GF-D8 (cell line): Measurements from ENCODE around the gene TUBG2.

ENCODE experiments used
- DNase-seq: peaks from one replicate; lab custom pipeline; 2025; lab: John Stamatoyannopoulos, UW

The TUBG2 gene

GRCh38 chr17:42697108-42697811 is 38.2 kb downstream of the TUBG2 start:
- no peak for DNase-seq

- DNase-seq, result no peak
Measured at GRCh38 chr17:42698736-42699414, 39.8 kb downstream of the TUBG2 start.

DNA sequence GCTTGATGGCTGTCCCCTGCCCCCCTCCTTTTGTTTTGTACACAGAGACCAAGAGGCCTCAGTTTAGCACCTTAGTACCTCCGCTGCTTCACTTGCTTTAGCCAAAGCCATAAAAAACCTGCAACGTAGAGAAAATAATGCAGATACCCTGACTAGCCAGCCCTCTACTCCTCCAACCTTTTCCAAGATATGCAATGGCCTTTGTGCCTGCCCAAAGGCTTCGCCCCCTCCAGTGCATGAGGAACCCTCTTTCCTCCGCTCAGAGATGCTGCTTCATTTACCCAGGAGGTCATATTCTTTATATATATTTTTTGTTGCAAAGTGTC is 40.3 kb downstream of the TUBG2 start:
- no peak for DNase-seq

GRCh38 chr17:42700586-42701289 is 41.7 kb downstream of the TUBG2 start:
- DNase-seq, result no peak

GRCh38 chr17:42702446-42702845 is 43.4 kb downstream of the TUBG2 start:
- no peak for DNase-seq

- DNase-seq, result no peak
Measured at GRCh38 chr17:42704490-42704836, 45.4 kb downstream of the TUBG2 start.

- no peak for DNase-seq
Measured at GRCh38 chr17:42704837-42705494, 45.9 kb downstream of the TUBG2 start.

DNA sequence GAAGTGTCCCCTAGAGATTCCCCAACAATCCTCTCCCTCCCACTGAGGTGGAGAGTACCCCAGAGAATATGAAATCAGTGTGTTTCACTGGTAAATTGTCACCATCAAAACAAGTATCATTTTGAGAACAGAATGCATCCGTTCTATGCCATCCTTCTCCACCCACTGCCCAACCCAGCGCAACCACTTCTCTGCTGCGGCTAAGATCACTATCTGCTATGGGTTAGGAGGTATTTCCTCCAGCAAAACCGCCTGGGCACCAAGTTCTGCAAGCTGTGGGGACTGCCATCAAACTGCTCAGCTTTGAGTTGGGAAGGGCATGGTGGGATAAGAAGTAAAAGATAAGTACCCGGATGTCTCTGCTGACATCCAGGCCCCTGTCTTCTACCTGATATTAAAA is 47.6 kb downstream of the TUBG2 start:
- DNase-seq, result peak; percentile 82

DNA sequence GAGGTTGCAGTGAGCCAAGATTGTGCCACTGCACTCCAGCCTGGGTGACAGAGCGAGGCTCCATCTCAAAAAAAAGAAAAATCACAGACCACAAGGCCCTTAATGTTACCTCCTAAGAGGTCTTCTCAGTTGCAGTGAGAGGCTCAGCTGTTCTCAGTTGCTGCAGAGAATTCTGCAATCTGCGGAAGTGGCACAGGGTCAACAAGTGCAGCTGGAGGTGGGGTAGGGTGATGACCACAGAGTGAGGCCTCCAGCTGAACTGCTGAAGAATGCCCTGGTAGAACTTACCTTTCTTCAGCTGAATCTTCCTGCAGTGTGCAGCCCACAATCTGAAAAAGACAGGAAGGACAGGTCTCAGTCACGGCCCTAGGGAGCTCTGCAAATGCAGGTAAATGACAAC is 49.5 kb downstream of the TUBG2 start:
- peak; percentile 38 for DNase-seq

GRCh38 chr17:42709561-42709960 is 50.5 kb downstream of the TUBG2 start:
- DNase-seq, result no peak
